HepG2 (cell line): Measurements from ENCODE around the gene COA1. TPM values are rescaled to one million over a fixed set of nuclear protein-coding genes. Genes with fewer than 3 reads are reported as not detected.

ENCODE experiments used
- ARNT2 ChIP-seq: sonication (generic); formaldehyde crosslinking; IDR thresholded peaks from 2 replicates; pipeline ENCODE4 v1.8.0; 2022; ENCODE audit warnings: mild to moderate bottlenecking, low read depth, missing genetic modification reagents, moderate library complexity
- CEBPB ChIP-seq: IDR thresholded peaks from 2 replicates; pipeline ENCODE4 v1.6.1; 2011; ENCODE audit warnings: low read depth, low read length, improper control_type of control experiment, borderline replicate concordance
- HMGA1 ChIP-seq: sonication (generic); formaldehyde crosslinking; conservative IDR thresholded peaks from 2 replicates; pipeline ENCODE4 v1.4.0; 2020; ENCODE audit warnings: missing genetic modification reagents
- IKZF1 ChIP-seq: fragments of 450-650 bp; IDR thresholded peaks from 2 replicates; pipeline ENCODE4 v1.7.1; 2016
- LCORL ChIP-seq, 2 experiments: fragments of 450-650 bp in 1 of 2; sonication (generic) in 1 of 2; formaldehyde crosslinking in 1 of 2; IDR thresholded peaks; 2 replicates each; pipeline versions ENCODE4 v1.5.0 to v1.6.1; 2017 to 2020; ENCODE audit warnings: antibody characterized with exemption in 1 of 2, missing genetic modification reagents in 1 of 2
- MIXL1 ChIP-seq: IDR thresholded peaks from 2 replicates; pipeline ENCODE4 v1.6.1; 2016
- SMYD3 ChIP-seq: sonication (generic); formaldehyde crosslinking; IDR thresholded peaks from 2 replicates; pipeline ENCODE4 v1.8.1; 2023; ENCODE audit warnings: mild to moderate bottlenecking, missing genetic modification reagents
- SRSF1 ChIP-seq: fragments of 200-400 bp; formaldehyde crosslinking; optimal IDR thresholded peaks from 2 replicates; pipeline ENCODE3; 2017; ENCODE audit warnings: mild to moderate bottlenecking, low read depth, low read length, moderate library complexity
- SYNCRIP ChIP-seq: fragments of 200-400 bp; formaldehyde crosslinking; IDR thresholded peaks from 2 replicates; pipeline ENCODE4 v1.6.1; 2018; ENCODE audit warnings: mild to moderate bottlenecking, low read depth, low read length; ENCODE audit not compliant: insufficient read depth
- TBX2 ChIP-seq: sonication (generic); formaldehyde crosslinking; IDR thresholded peaks from 2 replicates; pipeline ENCODE4 v1.5.0; 2020; ENCODE audit warnings: missing genetic modification reagents, mild to moderate bottlenecking, borderline replicate concordance
- ZNF282 ChIP-seq: fragments of 450-650 bp; IDR thresholded peaks from 2 replicates; pipeline ENCODE4 v1.6.1; 2018; ENCODE audit not compliant: partially characterized antibody
- ZNF296 ChIP-seq: sonication (generic); formaldehyde crosslinking; conservative IDR thresholded peaks from 2 replicates; pipeline ENCODE4 v1.5.0; 2020; ENCODE audit warnings: mild to moderate bottlenecking, missing genetic modification reagents
- ZNF674 ChIP-seq: sonication (generic); formaldehyde crosslinking; IDR thresholded peaks from 2 replicates; pipeline ENCODE4 v1.5.0; 2020; ENCODE audit warnings: low read depth, mild to moderate bottlenecking, missing genetic modification reagents
- polyA plus RNA-seq, 8 experiments: library from polyadenylated mRNA; depleted of rRNA in 3 of 8; stranded (reverse) in 7 of 8; unstranded in 1 of 8; fragments of >200 nt; fragmentation: Illumina TruSeq in 4 of 8; extraction: Trizol in 4 of 8; gene quantifications; 2 replicates each; pipeline versions ENCODE4 v1.2.1 to v1.2.3, GENCODE V29; 2011 to 2016; ENCODE audit warnings: low read depth in 4 of 8, missing spikeins in 1 of 8, mixed read lengths in 1 of 8; ENCODE audit not compliant: insufficient read depth in 1 of 8
- total RNA-seq, 5 experiments: library from RNA; depleted of rRNA; stranded (reverse); fragments of >200 nt; fragmentation: Illumina TruSeq; extraction: Trizol; gene quantifications; 2 replicates each; pipeline ENCODE4 v1.2.3, GENCODE V29; 2016; ENCODE audit warnings: low read depth in 1 of 5
- TF ChIP-seq, protein P1 (sequence below): sonication (generic); formaldehyde crosslinking; IDR thresholded peaks from 2 replicates; pipeline ENCODE4 v1.4.0; 2020; ENCODE audit warnings: missing genetic modification reagents
- TF ChIP-seq, protein P2 (sequence below): sonication (generic); formaldehyde crosslinking; IDR thresholded peaks from 2 replicates; pipeline ENCODE4 v1.5.0; 2020; ENCODE audit warnings: missing genetic modification reagents, mild to moderate bottlenecking, borderline replicate concordance
- TF ChIP-seq, protein P3 (sequence below): sonication (generic); formaldehyde crosslinking; IDR thresholded peaks from 2 replicates; pipeline ENCODE4 v1.9.0; 2021; ENCODE audit warnings: missing genetic modification reagents, mild to moderate bottlenecking, borderline replicate concordance
- TF ChIP-seq, protein P4 (sequence below): sonication (generic); formaldehyde crosslinking; IDR thresholded peaks from 2 replicates; pipeline ENCODE4 v1.8.1; 2023; ENCODE audit warnings: mild to moderate bottlenecking, moderate library complexity, missing genetic modification reagents

COA1 gene
- total and polyA plus RNA-seq, 2 of the 13 experiments (the other 11 are each of a cell fraction or from before 2014, with no cell fraction given): 33.2 to 65.7 TPM

DNA sequence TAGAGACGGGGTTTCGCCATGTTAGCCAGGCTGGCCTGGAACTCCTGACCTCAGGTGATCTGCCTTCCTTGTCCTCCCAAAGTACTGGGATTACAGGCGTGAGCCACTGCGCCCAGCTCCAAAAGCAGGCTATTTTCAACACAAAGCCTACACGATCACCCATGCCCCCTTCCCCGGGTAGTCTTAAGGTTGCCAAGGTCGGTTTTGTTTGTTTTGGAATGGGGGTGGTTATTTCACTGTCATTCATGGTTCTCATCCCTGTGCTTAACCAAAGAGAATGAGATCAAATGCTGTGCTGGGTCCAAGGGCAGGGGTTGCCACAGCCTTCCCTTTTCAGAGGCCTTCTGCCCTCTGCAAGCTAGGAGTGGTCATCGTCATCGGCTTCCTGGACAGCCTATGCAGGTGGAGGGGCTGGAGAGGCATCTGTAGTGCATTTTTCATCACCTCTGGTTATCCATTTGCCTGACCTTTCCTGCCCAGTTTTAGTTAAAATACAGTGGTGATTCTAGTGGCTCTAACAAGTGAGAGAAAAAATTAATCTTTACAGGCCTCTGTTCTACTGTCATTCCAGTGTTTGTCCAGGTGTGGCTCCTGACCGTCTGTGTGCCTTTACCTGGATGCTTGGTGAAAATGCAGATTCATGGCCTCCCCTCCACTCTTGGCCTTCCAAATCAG, 40.6 kb upstream of the COA1 start (continued):
- TF ChIP-seq IKZF1 (no peak), ZNF674 (CRISPR knock-in tag) (no peak), CEBPB (peak; percentile 80), SYNCRIP (no peak), ZNF296 (no peak), ARNT2 (CRISPR knock-in tag) (no peak), SMYD3 (peak; percentile 71; the same call in 1 of the 2 replicates), LCORL (IDR thresholded peaks at IDR 0.05) (peak; percentile 11; the same call in 1 of the 2 replicates), LCORL (CRISPR knock-in tag; IDR thresholded peaks at IDR 0.05) (peak; percentile 96), ZNF282 (no peak), SRSF1 (no peak), MIXL1 (CRISPR knock-in tag) (peak; percentile 91), TBX2 (peak; percentile 96), HMGA1 (CRISPR knock-in tag) (no peak)
- TF ChIP-seq, protein P1, sequence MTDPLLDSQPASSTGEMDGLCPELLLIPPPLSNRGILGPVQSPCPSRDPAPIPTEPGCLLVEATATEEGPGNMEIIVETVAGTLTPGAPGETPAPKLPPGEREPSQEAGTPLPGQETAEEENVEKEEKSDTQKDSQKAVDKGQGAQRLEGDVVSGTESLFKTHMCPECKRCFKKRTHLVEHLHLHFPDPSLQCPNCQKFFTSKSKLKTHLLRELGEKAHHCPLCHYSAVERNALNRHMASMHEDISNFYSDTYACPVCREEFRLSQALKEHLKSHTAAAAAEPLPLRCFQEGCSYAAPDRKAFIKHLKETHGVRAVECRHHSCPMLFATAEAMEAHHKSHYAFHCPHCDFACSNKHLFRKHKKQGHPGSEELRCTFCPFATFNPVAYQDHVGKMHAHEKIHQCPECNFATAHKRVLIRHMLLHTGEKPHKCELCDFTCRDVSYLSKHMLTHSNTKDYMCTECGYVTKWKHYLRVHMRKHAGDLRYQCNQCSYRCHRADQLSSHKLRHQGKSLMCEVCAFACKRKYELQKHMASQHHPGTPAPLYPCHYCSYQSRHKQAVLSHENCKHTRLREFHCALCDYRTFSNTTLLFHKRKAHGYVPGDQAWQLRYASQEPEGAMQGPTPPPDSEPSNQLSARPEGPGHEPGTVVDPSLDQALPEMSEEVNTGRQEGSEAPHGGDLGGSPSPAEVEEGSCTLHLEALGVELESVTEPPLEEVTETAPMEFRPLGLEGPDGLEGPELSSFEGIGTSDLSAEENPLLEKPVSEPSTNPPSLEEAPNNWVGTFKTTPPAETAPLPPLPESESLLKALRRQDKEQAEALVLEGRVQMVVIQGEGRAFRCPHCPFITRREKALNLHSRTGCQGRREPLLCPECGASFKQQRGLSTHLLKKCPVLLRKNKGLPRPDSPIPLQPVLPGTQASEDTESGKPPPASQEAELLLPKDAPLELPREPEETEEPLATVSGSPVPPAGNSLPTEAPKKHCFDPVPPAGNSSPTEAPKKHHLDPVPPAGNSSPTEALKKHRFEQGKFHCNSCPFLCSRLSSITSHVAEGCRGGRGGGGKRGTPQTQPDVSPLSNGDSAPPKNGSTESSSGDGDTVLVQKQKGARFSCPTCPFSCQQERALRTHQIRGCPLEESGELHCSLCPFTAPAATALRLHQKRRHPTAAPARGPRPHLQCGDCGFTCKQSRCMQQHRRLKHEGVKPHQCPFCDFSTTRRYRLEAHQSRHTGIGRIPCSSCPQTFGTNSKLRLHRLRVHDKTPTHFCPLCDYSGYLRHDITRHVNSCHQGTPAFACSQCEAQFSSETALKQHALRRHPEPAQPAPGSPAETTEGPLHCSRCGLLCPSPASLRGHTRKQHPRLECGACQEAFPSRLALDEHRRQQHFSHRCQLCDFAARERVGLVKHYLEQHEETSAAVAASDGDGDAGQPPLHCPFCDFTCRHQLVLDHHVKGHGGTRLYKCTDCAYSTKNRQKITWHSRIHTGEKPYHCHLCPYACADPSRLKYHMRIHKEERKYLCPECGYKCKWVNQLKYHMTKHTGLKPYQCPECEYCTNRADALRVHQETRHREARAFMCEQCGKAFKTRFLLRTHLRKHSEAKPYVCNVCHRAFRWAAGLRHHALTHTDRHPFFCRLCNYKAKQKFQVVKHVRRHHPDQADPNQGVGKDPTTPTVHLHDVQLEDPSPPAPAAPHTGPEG (CRISPR knock-in tag): no peak
- TF ChIP-seq, protein P2, sequence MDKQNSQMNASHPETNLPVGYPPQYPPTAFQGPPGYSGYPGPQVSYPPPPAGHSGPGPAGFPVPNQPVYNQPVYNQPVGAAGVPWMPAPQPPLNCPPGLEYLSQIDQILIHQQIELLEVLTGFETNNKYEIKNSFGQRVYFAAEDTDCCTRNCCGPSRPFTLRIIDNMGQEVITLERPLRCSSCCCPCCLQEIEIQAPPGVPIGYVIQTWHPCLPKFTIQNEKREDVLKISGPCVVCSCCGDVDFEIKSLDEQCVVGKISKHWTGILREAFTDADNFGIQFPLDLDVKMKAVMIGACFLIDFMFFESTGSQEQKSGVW (CRISPR knock-in tag): no peak
- TF ChIP-seq, protein P3, sequence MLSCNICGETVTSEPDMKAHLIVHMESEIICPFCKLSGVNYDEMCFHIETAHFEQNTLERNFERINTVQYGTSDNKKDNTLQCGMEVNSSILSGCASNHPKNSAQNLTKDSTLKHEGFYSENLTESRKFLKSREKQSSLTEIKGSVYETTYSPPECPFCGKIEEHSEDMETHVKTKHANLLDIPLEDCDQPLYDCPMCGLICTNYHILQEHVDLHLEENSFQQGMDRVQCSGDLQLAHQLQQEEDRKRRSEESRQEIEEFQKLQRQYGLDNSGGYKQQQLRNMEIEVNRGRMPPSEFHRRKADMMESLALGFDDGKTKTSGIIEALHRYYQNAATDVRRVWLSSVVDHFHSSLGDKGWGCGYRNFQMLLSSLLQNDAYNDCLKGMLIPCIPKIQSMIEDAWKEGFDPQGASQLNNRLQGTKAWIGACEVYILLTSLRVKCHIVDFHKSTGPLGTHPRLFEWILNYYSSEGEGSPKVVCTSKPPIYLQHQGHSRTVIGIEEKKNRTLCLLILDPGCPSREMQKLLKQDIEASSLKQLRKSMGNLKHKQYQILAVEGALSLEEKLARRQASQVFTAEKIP (CRISPR knock-in tag): no peak
- TF ChIP-seq, protein P4, sequence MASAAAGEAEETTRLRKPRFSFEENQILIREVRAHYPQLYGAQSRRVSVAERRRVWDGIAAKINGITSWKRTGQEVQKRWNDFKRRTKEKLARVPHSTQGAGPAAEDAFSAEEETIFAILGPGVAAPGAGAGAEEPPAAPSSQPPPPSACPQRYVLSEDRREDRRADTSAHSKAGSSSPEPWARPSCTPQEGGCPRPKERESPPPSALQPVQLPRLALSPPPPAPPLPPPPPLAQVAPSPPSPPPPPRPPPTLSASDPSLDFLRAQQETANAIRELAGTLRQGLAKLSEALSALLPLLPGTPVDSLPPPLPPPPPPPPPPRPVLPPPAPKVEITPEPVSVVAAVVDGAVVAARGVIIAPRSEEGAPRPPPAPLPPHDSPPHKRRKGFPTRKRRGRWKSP (CRISPR knock-in tag): peak; percentile 73; the same call in 1 of the 2 replicates
